Heart left ventricle (tissue), 16 donors: Measurements from ENCODE around the gene CAGE1. TPM values are rescaled to one million over a fixed set of nuclear protein-coding genes. Genes with fewer than 3 reads are reported as not detected.

ENCODE experiments used
- ATAC-seq, 4 donors: fragments of 200-7000 bp; cut with Tn5 transposase; one replicate each; pipeline ENCODE4 v1.9.1; 2020 to 2022; ENCODE audit warnings: moderate library complexity in 4 of 4, mild to moderate bottlenecking in 3 of 4, moderate number of reproducible peaks in 1 of 4
- DNase-seq, 5 donors: peaks; one replicate each; pipeline ENCODE4 v3.0.0-alpha.2; 2020
- H3K27ac ChIP-seq, 12 donors: fragments of 200-600 bp; sonication (generic) in 4 of 12; one replicate each; pipeline versions ENCODE4 v1.5.0 to v1.8.0; 2016 to 2022; ENCODE audit warnings: mild to moderate bottlenecking in 2 of 12
- H3K27me3 ChIP-seq, 9 donors: fragments of 200-600 bp; sonication (generic) in 2 of 9; one replicate each; pipeline versions ENCODE4 v1.5.1 to v1.8.0; 2016 to 2022; ENCODE audit warnings: mild to moderate bottlenecking in 3 of 9
- H3K36me3 ChIP-seq, 9 donors: fragments of 200-600 bp; sonication (generic) in 2 of 9; one replicate each; pipeline versions ENCODE4 v1.5.0 to v1.8.0; 2018 to 2022; ENCODE audit warnings: mild to moderate bottlenecking in 2 of 9
- H3K4me1 ChIP-seq, 12 donors: fragments of 200-600 bp; sonication (generic) in 4 of 12; one replicate each; pipeline versions ENCODE4 v1.5.0 to v1.8.0; 2016 to 2022; ENCODE audit warnings: mild to moderate bottlenecking in 3 of 12
- H3K4me3 ChIP-seq, 12 donors: fragments of 200-600 bp; sonication (generic) in 4 of 12; one replicate each; pipeline versions ENCODE4 v1.5.0 to v1.8.0; 2017 to 2022; ENCODE audit warnings: mild to moderate bottlenecking in 9 of 12, moderate library complexity in 4 of 12
- H3K9me3 ChIP-seq, 12 donors: fragments of 200-600 bp; sonication (generic) in 4 of 12; one replicate each; pipeline versions ENCODE4 v1.5.0 to v1.8.0; 2016 to 2022; ENCODE audit warnings: mild to moderate bottlenecking in 1 of 12
- POLR2A ChIP-seq, 2 donors: fragments of 450-650 bp; IDR thresholded peaks; one replicate each; pipeline ENCODE4 v1.6.1; 2017; ENCODE audit warnings: antibody characterized with exemption in 2 of 2, mild to moderate bottlenecking in 2 of 2, moderate library complexity in 2 of 2
- WGBS, 4 donors: extraction: QIAGEN DNeasy Blood & Tissue Kit in 2 of 4; methylation state at CpG; one replicate each; pipeline versions ENCODE4 v1.1.5 to v1.1.7; 2013 to 2018; 5-methylcytosine and 5-hydroxymethylcytosine counted together
- intact Hi-C, 10 donors: fragments of 100-400 bp; cut with DNase I; formaldehyde crosslinking; loops; one replicate each; pipeline versions ENCODE4 v1.11.1 to v1.14.2; 2022
- polyA plus RNA-seq, 2 donors: library from polyadenylated mRNA; stranded (reverse); fragments of 200-250 nt; gene quantifications; one replicate each; pipeline ENCODE4 v1.2.3, GENCODE V29; 2013
- total RNA-seq, 9 donors: library from RNA; depleted of rRNA in 2 of 9; stranded (reverse); fragments of >200 nt in 2 of 9; fragmentation: NEBNext Ultra II Directional in 3 of 9; extraction: Animal tissue kit (Norgen Biotek cat#: 25700) in 3 of 9; gene quantifications; one replicate each; pipeline versions ENCODE4 v1.1.0 to v1.2.4, GENCODE V29; 2016 to 2023
- TF ChIP-seq, protein P1 (sequence below), 12 donors: fragments of 200-600 bp; sonication (generic) in 4 of 12; IDR thresholded peaks; one replicate each; pipeline versions ENCODE4 v1.5.0 to v1.8.0; 2018 to 2022; ENCODE audit warnings: antibody characterized with exemption in 12 of 12, mild to moderate bottlenecking in 5 of 12
- donor health status: ischemic (EF 13 %, LVEDD 7.1; RV severe dilation, severe dysfunction).
- donor health status: healthy with polysubstance abuse.
- donor health status: DM: no; HTN: yes; CAD: no.
- donor health status: DM: no; HTN: no; CAD: no.
- donor health status: ischemic (EF 25% LVEDD 6.9; RV normal size, moderate dysfunction).
- donor health status: ischemic (EF 25% LVEDD 5.7; RV mildly dilated, moderate dysfunction).
- donor health status: healthy.
- donor health status: DM: yes; HTN: yes; CAD: no.
- donor health status: ischemic (EF 35%, LVEDD 5.7; RV mildly dilated, moderate dysfunction).
- donor health status: nonischemic (EF 11% LVEDD 7.7; RV severe dilation, severe dysfunction).
- donor health status: DM: yes; HTN: yes; CAD: no.
- donor health status: PGD.
- donor health status: ischemic (EF 29% LVEDD 5.4; RV normal size, mild dysfunction).
- donor health status: nonischemic (EF 23%, LVEDD 6.1; RV moderate dilation, normal function).

The CAGE1 gene
- total and polyA plus RNA-seq, 11 donors, result 0.54 TPM; not detected in 10

DNA sequence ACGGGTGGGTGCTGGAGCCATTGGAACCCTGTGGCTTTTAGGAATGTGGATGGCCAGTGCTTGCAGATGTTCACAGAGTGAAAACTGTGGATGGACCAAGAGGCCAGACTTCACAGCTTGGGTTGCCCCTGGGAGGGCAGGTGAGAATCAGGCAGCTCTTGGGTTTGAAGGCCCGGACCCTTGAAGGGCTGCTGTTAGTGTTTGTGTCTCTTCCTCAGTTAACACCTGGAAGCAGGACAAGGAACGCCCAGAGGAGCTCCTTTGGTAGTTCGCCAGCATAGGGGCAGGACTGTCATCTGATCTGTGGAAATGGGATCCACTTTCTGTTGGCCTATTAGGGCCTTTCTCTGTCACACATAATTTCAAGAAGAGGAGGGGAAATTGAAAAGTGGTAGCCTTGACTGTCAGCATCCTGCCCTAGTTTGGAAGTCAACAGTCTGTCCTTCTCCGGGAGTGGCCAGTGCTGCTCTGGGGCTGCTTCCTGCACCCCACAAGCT is 43.6 kb upstream of the CAGE1 start:
- no peaks in the 10 kb centered on the region for H3K27me3 ChIP-seq
- ATAC-seq, result no peak
- no peak overlapping the region for H3K27ac ChIP-seq
- TF ChIP-seq, protein P1, sequence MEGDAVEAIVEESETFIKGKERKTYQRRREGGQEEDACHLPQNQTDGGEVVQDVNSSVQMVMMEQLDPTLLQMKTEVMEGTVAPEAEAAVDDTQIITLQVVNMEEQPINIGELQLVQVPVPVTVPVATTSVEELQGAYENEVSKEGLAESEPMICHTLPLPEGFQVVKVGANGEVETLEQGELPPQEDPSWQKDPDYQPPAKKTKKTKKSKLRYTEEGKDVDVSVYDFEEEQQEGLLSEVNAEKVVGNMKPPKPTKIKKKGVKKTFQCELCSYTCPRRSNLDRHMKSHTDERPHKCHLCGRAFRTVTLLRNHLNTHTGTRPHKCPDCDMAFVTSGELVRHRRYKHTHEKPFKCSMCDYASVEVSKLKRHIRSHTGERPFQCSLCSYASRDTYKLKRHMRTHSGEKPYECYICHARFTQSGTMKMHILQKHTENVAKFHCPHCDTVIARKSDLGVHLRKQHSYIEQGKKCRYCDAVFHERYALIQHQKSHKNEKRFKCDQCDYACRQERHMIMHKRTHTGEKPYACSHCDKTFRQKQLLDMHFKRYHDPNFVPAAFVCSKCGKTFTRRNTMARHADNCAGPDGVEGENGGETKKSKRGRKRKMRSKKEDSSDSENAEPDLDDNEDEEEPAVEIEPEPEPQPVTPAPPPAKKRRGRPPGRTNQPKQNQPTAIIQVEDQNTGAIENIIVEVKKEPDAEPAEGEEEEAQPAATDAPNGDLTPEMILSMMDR (IDR thresholded peaks at IDR 0.05), result no peak
- no peak for TF ChIP-seq POLR2A (IDR thresholded peaks at IDR 0.05)
- peaks cover 0 to 9% (median 0%) of the 10 kb centered on the region in 12 donors for H3K9me3 ChIP-seq
- H3K36me3 ChIP-seq, result no peaks in the 10 kb centered on the region
- DNase-seq, result no peak
- intact Hi-C loops, result loop anchor here in 1 of 10 donors (10.0 kb wide), 1 partner anchor 122 kb away; no protein-coding TSS in a partner anchor
- no peak overlapping the region for H3K4me3 ChIP-seq
- H3K4me1 ChIP-seq, result no peaks in the 10 kb centered on the region
- WGBS, 4 donors, result 67 to 80% (median 71%) methylated on average over 2 to 5 of the region's 5 CpGs

DNA sequence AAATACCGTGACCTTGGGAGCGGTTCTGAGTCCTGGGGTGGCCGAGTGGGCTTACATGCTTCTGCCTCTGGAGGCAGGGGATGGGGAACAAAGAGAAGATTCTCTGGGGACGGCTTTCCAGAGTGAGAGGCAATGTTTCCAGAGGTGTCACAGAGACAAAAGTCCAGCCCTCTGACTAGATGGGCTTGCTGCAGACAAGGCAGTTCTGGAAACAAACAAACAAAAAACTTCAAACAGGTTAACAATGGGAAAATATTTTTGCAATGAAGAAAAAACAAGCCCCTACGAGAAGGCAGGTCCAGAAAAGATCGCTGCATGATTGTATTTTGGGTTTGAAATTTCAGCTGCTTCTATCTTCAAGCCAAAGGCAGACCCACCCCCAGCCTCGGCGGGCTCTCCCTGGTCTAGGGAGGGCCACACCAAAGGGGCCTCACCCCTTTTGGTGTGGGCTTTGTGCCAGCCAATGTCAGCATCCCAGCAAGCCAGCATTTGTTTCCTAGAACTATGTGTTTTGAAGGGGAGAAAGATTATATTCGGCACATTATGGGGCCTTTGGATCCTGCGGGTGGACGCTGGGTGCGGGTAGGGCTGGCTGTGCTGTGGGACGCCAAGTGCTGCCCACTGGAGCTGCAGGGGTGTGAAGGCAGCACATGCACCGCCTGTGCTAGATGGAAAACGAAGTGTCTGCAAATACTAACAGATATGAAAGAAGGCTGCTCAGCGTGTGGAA is 43.0 kb upstream of the CAGE1 start:
- no peak for DNase-seq
- no peak overlapping the region for H3K4me3 ChIP-seq
- no peak overlapping the region for H3K27ac ChIP-seq
- H3K9me3 ChIP-seq, result peaks cover 0 to 9% (median 0%) of the 10 kb centered on the region in 12 donors
- intact Hi-C loops, result loop anchor here in 1 of 10 donors (10.0 kb wide), 1 partner anchor 122 kb away; no protein-coding TSS in a partner anchor
- WGBS, 4 donors, result 69 to 74% (median 71%) methylated on average over 15 to 16 of the region's 16 CpGs
- no peaks in the 10 kb centered on the region for H3K4me1 ChIP-seq
- TF ChIP-seq POLR2A (IDR thresholded peaks at IDR 0.05), result no peak
- TF ChIP-seq, protein P1 (IDR thresholded peaks at IDR 0.05), result no peak
- no peaks in the 10 kb centered on the region for H3K36me3 ChIP-seq
- ATAC-seq, result no peak
- H3K27me3 ChIP-seq, result no peaks in the 10 kb centered on the region

DNA sequence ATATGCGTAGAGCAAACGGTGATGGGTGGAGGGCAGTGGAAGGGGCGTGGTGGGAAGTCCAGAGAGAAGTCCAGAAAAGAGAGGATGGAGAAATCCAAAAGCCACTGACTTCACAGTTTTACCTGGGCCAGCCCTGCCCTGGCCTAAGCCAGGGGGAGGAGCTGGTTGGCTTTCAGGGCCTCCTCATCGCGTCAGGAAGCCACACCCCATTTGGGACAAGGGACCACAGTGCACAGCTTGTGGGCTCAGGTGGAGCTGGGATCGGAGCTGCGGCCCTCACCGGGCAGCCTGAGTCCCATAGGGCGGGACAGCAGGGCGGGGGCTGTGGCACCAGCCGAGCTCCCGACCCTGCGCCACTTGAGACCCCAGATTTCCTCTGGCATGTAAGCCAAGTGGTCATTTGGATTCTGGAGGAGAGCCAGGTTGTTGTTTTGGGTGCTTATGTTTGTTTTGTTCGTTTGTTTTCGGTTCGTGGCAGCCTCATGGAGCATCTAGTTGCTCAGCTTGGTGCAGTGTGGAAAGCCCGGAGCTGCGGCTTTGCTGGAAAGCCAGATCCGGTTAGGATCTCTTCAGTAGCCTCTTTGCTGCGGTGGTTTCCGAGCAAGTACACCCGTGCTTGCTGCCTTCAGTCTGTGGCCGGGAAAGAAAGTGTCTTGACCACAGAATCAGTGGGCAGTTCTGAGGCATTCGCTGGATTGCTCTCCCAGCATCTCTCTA is 42.3 kb upstream of the CAGE1 start:
- no peaks in the 10 kb centered on the region for H3K27me3 ChIP-seq
- intact Hi-C loops, result loop anchor here in 1 of 10 donors (10.0 kb wide), 1 partner anchor 123 kb away; no protein-coding TSS in a partner anchor
- H3K36me3 ChIP-seq, result no peaks in the 10 kb centered on the region
- ATAC-seq, result peak in 1 of 4 donors; percentile 7
- 55 to 68% (median 60%) methylated on average over 18 to 24 of the region's 24 CpGs for WGBS, 4 donors
- no peak for DNase-seq
- no peak for TF ChIP-seq POLR2A (IDR thresholded peaks at IDR 0.05)
- TF ChIP-seq, protein P1 (IDR thresholded peaks at IDR 0.05), result no peak
- H3K4me3 ChIP-seq, result no peak overlapping the region
- H3K4me1 ChIP-seq, result no peaks in the 10 kb centered on the region
- H3K9me3 ChIP-seq, result peaks cover 0 to 9% (median 0%) of the 10 kb centered on the region in 12 donors
- H3K27ac ChIP-seq, result no peak overlapping the region

DNA sequence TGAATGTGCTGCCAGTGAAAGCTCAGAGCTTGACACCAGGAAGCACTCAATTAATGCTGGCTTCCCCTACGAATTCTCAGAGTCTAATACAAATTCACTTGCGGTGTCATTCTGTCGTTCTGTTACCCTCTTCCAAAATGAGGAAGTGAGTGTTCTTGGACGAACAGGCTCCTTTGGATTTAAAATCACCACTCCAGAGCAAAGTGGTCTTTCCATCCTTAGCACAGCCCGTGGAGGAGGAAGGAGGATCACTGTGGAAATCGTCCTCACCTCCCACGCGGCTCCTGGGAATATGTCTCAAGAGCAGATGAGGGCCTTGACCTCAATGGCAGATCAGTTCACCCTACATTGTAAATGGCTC is 41.8 kb upstream of the CAGE1 start:
- TF ChIP-seq POLR2A (IDR thresholded peaks at IDR 0.05), result no peak
- TF ChIP-seq, protein P1 (IDR thresholded peaks at IDR 0.05), result no peak
- no peaks in the 10 kb centered on the region for H3K27me3 ChIP-seq
- intact Hi-C loops, result loop anchor here in 1 of 10 donors (10.0 kb wide), 1 partner anchor 124 kb away; no protein-coding TSS in a partner anchor
- H3K9me3 ChIP-seq, result peaks cover 0 to 9% (median 0%) of the 10 kb centered on the region in 12 donors
- whole genome bisulfite sequencing, 4 donors, result 67 to 82% (median 70%) methylated on average over 8 of the region's 8 CpGs
- H3K36me3 ChIP-seq, result no peaks in the 10 kb centered on the region
- H3K4me1 ChIP-seq, result no peaks in the 10 kb centered on the region
- no peak overlapping the region for H3K4me3 ChIP-seq
- no peak for DNase-seq
- no peak overlapping the region for H3K27ac ChIP-seq
- ATAC-seq, result no peak
